ENCODE measurements around the gene ATP10A.

ATP10A gene, protein sequence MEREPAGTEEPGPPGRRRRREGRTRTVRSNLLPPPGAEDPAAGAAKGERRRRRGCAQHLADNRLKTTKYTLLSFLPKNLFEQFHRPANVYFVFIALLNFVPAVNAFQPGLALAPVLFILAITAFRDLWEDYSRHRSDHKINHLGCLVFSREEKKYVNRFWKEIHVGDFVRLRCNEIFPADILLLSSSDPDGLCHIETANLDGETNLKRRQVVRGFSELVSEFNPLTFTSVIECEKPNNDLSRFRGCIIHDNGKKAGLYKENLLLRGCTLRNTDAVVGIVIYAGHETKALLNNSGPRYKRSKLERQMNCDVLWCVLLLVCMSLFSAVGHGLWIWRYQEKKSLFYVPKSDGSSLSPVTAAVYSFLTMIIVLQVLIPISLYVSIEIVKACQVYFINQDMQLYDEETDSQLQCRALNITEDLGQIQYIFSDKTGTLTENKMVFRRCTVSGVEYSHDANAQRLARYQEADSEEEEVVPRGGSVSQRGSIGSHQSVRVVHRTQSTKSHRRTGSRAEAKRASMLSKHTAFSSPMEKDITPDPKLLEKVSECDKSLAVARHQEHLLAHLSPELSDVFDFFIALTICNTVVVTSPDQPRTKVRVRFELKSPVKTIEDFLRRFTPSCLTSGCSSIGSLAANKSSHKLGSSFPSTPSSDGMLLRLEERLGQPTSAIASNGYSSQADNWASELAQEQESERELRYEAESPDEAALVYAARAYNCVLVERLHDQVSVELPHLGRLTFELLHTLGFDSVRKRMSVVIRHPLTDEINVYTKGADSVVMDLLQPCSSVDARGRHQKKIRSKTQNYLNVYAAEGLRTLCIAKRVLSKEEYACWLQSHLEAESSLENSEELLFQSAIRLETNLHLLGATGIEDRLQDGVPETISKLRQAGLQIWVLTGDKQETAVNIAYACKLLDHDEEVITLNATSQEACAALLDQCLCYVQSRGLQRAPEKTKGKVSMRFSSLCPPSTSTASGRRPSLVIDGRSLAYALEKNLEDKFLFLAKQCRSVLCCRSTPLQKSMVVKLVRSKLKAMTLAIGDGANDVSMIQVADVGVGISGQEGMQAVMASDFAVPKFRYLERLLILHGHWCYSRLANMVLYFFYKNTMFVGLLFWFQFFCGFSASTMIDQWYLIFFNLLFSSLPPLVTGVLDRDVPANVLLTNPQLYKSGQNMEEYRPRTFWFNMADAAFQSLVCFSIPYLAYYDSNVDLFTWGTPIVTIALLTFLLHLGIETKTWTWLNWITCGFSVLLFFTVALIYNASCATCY (N-terminal part only)

DNA sequence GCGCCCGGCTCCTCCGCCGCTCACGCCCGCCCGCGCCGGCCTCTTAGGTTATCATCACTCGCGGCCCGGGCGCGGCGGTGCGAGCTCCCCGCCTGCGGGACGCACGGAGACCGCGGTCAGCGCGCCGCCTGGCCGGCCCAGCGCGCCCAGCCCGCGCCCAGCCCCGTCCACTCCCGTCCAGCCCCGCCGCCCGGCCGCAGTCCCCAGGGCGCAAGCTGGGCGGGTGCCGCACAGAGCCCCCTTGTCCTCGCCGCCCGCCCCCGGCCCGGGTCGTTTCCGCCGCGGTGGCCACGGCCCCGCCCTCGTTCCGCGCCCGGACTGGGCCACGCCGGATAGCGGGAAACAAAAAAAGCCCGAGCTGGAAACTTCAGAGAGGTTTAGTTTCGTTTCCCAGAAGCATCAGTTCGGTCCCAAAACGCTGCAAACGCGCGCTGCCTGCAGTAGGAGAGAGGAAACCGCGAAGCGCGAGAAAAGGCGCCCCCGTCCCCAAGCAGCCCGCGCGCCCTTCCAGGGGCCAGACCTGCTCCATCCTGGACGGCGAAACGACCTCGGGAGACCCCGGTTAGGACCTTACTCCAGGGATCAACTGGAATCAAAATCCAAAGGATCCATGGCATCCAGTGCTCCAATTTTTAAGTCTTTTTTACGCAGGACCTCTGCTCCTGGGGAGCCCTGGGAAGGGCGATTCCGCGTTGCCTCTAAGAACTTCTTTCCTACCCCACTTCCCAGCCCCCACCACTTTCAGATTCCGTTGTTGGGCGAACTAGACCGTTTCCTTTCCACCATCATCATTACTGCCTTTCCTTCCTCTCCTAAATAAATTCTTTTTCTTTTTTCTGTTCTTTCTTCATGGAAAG, at the start of gene ATP10A:
Gene ATP10A (minus strand): TSS at position 217 of the 857 bp plus-strand sequence. CDS start 231 bp downstream, outside the sequence.
- DNase-seq, result no peak

DNA sequence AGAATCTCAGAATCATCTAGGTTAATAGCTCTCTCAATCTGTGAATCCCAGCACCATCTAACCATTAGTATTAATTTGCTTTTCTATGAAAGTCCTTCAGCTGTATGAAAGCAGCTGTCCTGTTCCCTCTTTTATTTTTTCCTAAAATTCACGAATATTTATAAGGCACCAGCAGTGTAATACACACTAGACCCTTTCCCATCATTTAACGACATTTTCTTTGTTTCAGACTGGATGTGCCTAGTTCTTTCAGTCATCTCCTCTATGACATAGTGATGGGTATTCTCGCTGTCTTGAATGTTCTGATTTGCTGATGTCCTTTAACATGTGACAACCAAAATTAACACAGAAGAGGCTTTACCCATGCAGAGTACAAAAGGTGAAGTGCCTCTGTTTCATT, 48.9 kb upstream of the ATP10A start:
- no peak for DNase-seq

DNA sequence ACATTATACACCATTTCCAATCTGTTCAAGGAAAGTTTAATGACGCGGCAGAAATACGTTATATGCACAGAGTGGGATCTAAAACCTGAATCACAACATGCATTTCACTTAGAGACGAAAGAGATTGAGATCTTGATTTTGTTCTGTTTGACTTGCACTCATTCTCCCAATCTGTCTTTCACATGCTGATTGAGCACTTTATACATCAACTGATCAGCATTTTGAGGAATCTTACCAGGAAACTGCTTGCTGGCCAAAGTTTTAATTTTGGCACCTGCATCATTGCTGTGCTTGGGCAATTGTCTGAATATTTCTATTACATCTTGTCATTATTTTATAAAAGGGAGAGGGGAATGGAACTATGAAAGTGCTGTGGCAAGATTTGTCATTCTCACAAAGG, 47.7 kb upstream of the ATP10A start:
- DNase-seq, result no peak

DNA sequence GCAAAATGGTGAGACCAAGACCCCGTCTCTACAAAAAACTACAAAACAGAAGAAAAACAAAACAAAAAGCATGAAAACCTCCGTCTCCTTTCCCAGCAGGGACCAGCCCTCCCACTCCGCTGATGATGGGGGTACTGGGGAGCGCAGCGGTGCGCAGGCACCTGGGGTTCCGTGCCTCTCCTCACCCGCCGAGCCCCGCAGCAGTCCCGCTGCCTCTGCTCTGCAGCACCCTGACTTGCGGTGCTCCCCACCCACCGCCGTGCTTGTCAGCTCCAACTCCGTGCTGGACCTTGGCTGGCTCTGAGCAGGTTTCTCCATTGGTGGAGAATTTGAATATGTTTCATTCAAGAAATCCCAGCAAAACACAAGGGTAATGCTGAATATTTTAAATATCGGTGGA, 46.7 kb upstream of the ATP10A start:
- no peak for DNase-seq

DNA sequence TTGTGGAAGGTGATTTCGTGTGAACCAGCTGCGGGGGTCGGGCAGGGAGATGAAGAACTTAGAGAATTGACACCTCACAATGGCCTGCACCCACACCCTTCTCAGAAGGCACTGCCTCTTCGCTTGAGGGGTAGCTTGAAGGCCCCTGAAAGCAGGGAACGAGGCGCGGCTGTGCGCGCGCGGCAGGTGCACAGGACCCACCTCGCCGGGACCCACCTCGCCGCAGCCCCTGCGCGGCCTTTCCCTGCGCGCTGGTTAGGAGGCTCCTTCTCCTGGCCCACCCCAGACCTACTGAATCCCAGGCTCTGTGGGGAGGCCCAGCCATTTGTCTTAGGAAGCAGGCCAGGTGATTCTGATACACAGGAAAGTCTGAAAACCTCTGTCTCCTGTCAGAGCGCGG, 46.2 kb upstream of the ATP10A start:
- DNase-seq, result no peak

DNA sequence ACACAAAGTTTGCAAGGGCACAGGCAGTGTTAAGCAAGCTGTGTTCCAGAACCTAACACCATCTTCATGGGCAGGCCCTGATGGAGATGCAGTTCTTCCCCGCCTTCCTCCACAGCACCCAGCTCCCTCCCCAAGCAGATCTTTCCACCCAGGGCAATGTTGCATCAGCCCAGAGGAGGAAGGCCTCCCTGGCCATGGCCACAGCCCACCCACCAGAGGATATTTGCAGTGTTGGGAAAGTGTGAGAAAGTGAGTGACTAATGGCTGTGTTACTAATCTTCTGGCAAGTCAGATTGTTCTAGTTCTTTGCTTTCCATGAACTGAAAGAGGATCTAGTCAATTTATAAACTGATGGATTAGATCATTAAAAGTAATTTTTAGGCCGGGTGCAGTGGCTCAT, 42.0 kb upstream of the ATP10A start:
- no peak for DNase-seq

DNA sequence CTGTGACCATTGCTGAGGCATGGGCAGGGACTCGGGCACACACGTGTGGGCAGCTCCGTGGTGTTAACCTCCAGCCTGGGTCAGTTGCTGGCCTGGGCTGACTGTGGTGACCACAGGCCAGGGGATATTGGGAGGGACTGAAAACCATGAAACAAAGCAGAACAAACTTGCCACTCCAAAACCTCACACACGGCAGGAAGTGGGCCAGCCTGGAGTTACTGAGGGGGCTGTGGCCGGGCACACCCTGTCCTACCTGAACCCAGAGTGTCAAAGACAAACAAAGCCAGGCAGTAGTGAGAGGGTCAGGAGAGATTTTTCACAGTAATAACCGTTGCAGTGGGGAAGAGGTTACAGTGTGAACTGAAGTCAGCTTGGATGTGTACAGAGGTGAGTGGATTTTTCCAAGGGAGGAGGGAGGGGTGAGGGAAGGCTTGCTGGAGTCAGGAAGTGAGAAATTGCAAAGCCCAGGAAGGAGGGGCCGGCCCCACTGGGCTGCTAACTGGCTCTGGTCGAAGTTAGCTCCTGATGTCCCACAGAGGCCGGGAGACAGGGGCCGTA, 40.0 kb upstream of the ATP10A start:
- DNase-seq, result no peak

DNA sequence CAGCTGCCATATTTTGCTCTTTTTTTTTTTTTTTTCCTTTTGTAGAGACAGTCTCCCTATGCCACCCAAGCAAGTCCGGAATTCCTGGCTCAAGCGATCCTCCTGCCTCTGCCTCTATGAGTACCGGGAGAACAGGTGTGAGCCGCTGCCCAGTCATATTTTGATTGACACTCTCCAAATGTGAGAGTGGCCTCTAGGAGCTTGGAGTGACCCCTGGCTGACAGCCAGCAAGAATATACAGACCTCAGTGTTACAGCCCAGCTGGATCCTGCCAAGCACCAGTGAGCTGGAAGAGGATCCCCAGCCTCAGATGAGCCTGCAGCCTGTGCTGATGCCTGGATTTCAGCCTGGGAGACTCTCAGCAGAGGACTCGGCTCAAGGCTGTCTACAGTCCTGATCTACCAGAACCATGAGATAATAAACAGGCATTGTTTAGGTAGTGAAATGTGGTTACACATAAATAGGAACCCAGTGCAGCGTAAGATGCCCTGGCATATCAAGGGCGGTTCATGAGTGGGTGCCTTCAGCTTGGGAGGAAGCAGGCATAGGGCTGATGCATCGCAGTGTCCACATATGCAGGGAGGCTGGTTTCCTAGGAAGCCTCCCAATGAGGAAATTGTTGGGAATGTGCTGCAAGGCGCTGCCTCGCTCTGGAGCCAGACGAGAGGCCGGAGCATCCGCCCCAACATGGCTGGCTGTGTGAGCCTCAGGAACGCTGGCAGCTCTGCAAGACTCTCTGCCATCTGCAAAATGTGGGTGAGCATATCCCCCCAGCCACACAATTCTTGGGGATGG, 38.9 kb upstream of the ATP10A start:
- DNase-seq, result no peak

DNA sequence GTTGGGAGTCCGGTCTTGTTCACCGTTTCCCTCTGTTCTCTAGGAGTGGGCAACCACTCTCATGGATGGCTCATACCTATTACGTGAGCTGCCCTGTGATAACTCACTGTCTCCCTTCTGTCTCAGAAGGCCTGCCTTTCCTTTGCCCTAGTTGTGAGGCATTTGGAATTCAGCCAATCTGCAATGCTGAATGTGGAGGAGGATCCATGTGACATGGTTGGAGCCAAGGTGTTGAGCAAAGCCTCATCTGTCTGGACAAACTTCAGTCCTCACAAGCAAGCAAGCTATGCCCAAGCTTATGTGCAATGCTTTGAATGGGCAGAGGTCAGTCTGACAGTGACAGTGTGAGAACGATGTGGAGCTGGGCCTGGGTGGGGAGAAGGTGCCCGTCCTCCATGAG, 37.8 kb upstream of the ATP10A start:
- DNase-seq, result no peak

DNA sequence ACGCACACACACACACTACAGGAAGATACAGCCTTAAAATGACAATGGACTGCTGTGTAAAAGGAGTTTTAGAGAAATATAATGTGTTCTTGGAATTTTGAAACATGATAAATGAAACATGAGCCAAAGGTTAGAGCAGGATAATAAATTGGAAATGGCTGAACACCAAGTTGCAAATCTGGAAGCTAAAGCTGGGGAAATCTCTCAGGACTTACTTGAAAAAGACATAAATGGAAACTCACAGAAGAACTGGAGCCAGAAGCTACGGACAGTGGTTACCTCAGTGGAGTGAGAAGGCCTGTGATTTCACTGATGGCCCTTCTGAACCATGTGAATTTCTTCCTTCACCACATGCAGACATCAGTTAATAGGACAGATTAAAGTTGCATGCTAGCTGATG, 37.3 kb upstream of the ATP10A start:
- DNase-seq, result no peak

DNA sequence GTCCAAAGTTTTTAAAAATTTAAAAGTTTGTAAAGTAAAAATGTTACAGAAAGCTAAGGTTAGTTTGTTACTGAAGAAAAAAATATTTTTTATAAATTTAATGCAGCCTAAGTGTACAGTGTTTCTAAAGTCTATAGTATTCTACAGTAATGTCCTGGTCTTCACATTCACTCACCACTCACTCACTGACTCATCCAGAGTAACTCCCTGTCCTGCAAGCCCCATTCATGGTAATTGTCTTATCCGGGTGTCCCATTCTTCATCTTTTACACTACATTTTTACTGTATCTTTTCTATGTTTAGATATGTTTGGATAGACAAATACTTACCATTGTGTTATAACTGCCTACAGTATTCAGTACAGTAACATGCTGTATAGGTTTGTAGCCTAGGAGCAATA, 36.7 kb upstream of the ATP10A start:
- DNase-seq, result no peak

DNA sequence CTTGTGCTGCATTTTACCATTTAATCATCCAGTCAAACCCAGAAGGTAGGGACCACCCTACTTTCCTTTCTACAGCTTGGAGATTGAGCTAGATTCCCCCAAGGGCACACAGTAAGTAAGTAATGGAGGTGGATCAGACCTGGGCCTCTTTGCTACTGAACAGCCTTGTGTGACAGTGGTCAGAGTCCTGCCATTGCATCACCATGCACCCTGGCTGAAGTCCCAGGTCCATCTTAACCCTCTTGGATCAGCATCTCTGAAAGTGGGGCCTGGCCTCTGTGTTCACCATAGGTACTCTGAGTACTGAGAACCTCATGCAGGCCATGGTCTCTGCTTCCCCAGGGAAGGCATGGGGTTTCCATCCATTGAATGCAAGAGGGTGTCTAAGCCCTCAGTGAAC, 34.5 kb upstream of the ATP10A start:
- DNase-seq, result no peak

DNA sequence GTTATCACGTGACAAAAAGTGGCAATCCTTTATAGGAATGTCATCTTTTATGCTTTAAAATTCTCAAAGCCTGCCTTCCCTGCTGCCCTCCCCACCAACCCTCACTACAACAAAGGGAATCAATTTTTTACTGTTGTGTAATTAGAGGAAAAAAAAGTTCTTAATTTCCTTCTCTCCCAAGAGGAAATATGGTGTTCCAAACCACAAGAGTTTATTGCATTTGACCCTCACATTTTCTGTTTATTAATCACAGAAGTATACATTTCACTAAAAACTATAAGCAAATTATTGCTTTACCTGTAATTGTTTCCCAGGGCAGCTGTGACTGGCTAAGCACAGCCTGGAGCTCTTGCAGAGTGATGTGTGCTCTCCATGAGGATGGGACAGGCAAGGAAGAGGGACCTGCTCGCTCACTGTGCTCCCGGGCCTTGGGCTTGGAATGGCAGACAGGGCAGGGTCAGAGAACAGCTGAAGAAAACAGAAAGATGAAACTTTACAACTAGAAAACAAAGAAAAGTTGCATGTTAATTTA, 31.3 kb upstream of the ATP10A start:
- no peak for DNase-seq

DNA sequence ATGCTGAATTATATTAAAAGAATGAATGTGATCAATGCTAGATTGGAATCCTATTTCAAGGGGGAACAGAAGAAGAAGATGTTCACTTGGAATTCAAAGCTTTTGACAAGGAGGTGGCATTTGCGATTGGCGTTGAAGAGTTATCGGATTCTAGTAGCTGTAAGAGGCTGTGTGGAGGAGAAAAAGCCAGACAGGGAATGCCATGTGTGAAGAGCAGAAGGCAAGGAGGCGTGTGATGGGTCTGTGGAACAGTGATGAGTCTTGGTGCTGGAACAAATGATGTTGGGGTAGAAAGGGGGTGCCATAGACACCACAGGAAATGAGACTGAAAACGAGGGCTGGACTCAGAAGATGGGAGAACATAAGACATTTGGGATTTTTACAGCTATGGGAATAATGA, 30.5 kb upstream of the ATP10A start:
- no peak for DNase-seq

DNA sequence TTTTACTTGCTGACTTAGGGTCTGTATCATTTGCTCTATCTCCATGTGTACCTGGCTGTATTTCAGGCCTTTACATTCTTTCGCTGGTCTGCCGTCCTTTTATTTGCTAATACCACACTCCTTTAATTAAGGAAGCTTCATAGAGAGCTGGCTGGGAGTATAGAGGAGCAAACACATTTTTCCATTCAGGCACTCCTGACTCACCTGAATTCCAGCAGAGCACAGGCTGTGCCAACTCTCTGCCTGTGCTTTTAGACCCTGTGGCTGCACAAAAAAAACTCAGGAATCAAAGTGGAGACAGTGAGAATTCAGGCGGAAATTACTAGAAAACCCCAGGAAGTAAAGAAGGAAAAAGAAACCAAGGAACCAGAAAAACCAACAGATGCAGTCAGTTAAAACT, 29.0 kb upstream of the ATP10A start:
- DNase-seq, result no peak

DNA sequence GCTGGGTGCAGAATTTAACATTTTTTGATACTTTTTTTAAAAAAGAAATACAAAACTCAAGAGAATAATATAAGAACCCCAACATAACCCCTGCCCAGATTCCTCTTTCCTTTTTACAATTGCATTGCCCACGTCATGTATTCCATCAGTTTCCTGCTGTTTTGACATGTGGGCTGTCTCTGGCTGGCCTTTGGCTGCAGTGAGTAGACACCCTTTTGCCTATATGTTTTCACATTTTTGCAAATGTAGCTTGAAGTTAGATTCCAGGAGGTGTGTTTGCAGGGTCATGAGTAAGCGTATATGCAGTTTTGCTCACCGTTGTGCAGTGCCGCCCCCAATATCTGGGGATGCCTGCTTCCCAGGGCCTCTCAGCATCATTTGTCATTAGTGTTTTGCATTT, 28.0 kb upstream of the ATP10A start:
- DNase-seq, result no peak

DNA sequence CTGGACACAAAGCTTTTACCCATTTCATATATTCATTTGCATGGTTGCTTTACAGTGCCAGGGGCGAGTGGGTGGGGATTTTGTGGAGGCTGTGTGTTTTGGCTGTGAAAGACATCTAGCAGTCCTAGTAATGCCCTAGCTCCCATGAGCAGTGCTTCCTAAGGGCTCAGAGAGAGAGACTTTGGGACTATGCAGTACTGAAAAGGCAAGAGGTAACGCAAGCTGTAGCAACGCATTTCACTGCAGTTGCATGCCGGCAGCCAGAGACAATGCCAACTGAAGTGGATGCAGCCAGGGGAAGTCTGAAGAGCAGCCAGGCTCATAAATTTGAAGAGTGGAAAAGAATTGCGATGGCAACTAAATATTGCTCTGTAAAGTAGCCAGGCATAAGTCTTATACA, 27.4 kb upstream of the ATP10A start:
- DNase-seq, result no peak

DNA sequence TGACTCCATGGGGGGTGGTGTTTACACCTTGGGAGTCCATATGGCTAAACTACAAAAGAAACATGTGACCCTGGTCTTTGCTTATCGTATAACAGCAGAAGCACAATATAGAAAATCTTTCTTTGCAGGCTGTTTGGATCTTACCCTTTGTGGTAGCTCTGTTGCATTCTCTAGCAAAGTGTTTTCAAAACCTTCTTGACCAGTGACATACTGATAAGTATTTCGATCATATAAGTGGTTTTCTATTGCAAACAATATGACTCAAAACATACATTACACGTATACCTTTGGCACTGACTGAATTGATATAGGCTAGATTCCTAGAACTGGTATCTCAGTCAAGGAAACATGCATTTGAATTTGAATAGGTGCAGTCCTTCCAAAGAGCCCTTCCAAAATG, 24.7 kb upstream of the ATP10A start:
- DNase-seq, result no peak

DNA sequence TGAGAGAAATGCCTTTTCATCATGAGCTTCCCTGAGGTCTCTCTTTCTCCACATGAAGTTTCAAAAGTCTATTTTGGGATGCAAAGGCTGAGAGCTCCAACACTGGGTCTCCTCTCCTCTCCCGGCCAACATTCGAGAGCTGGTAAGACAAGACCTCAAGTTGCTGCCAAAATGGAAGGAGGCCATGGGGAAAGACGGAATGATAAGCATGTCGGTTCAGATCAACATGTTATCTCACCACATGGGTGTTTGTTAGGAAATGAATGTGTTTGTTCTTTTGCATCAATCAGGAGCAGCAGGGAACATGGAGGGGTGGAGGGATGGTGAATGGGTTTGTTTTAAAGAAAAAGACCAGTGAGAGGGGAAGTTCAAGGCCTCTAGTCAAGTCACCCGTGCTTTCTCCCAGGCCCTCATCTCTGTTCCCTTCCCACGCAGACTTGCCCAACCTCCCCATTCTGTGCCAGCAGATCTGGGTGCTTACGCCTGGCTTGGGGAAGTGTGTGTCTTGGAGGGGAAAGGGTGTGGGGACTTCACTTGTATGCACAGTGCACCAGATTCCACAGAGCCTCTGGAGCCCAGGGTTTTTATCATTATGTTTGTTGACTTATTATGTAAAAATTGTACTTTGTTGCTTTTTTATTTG, 23.5 kb upstream of the ATP10A start:
- no peak for DNase-seq

DNA sequence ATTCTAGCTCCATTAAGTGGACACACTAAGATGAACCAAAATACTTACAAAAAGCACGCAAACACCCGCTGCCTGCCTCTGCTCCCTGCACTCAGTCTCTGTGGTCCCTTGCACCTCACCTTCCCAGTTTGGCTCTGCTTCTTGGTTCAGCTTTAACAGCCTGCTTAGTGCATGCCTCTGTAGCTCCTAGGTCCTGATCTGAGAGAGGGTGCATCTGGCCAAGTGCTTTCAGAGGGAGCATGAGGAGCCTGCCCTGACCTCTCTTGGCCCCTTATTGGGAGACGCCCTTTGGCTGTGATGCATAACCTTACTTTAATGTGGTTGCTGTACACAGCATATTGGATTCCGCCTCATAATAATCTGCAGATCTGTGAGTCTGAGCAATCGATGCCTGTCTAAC, 21.2 kb upstream of the ATP10A start:
- no peak for DNase-seq

Measured in NCI-H69 (cell line).